Upper lobe of left lung (tissue), 6 donors: ENCODE results near the gene KRTAP4-12. TPM values are rescaled to one million over a fixed set of nuclear protein-coding genes. Genes with fewer than 3 reads are reported as not detected.
"Not testable (repeated sequence)": the region's sequence is repeated elsewhere in the genome, so short reads cannot be mapped to it uniquely, and the experiment has no call there.

Experiments
- ATAC-seq, 2 donors: fragments of 200-7000 bp; cut with Tn5 transposase; one replicate each; pipeline ENCODE4 v1.9.1; 2022; ENCODE audit warnings: mild to moderate bottlenecking in 2 of 2, moderate library complexity in 2 of 2; ENCODE audit not compliant: low FRiP score in 2 of 2
- DNase-seq, 2 donors: peaks; one replicate each; pipeline ENCODE4 v3.0.0-alpha.2; 2019 to 2020
- H3K27ac ChIP-seq, 4 donors: fragments of 200-600 bp; sonication (generic); one replicate each; pipeline ENCODE4 v1.5.1; 2016 to 2019
- H3K27me3 ChIP-seq, 4 donors: fragments of 200-600 bp; sonication (generic); one replicate each; pipeline ENCODE4 v1.5.1; 2017 to 2019
- H3K36me3 ChIP-seq, 4 donors: fragments of 200-600 bp; sonication (generic); one replicate each; pipeline ENCODE4 v1.5.1; 2016 to 2019
- H3K4me1 ChIP-seq, 4 donors: fragments of 200-600 bp; sonication (generic); one replicate each; pipeline ENCODE4 v1.5.1; 2018 to 2019
- H3K4me3 ChIP-seq, 4 donors: fragments of 200-600 bp; sonication (generic); one replicate each; pipeline ENCODE4 v1.5.1; 2017 to 2019; ENCODE audit warnings: mild to moderate bottlenecking in 2 of 4, moderate library complexity in 1 of 4
- H3K9me3 ChIP-seq, 4 donors: fragments of 200-600 bp; sonication (generic); one replicate each; pipeline ENCODE4 v1.5.1; 2018 to 2019
- CTCF ChIP-seq, 6 experiments: fragments of 450-650 bp in 4 of 6; fragments of 200-600 bp in 2 of 6; sonication (generic) in 2 of 6; IDR thresholded peaks; one replicate each; pipeline ENCODE4 v1.5.1; 2016 to 2019; ENCODE audit warnings: antibody characterized with exemption in 6 of 6
- EP300 ChIP-seq, 4 donors: sonication (generic); formaldehyde crosslinking; IDR thresholded peaks; one replicate each; pipeline ENCODE4 v1.5.1; 2017; ENCODE audit warnings: antibody characterized with exemption in 4 of 4, control low read depth in 2 of 4
- POLR2A ChIP-seq, 4 donors: fragments of 450-650 bp; IDR thresholded peaks; one replicate each; pipeline ENCODE4 v1.5.1; 2016 to 2017; ENCODE audit warnings: antibody characterized with exemption in 4 of 4, mild to moderate bottlenecking in 2 of 4
- POLR2AphosphoS5 ChIP-seq, 2 donors: sonication (generic); formaldehyde crosslinking; IDR thresholded peaks; one replicate each; pipeline ENCODE4 v1.5.1; 2017; ENCODE audit warnings: antibody characterized with exemption in 2 of 2
- WGBS, 2 donors: methylation state at CpG; one replicate each; pipeline ENCODE4 v1.1.5; 2017 to 2018; 5-methylcytosine and 5-hydroxymethylcytosine counted together
- total RNA-seq, 6 donors: library from RNA; depleted of rRNA in 4 of 6; stranded (reverse); fragments of >200 nt in 4 of 6; gene quantifications; one replicate each; pipeline versions ENCODE4 v1.1.0 to v1.2.1, GENCODE V29; 2016 to 2021
- donor health status: DM: no; HTN: no; CAD: no; lungs with moderate emphysema.
- donor health status: DM: no; HTN: yes; CAD: no; lungs with severe emphysema.

The KRTAP4-12 gene
- total RNA-seq, 6 donors from 2014 or later = not detected

- Histone ChIP-seq H3K36me3 (no peaks in the 10 kb centered on the region), H3K9me3 (no peaks in the 10 kb centered on the region), H3K4me1 (no peaks in the 10 kb centered on the region), H3K27ac (no peak overlapping the region), H3K4me3 (no peak overlapping the region), H3K27me3 (no peaks in the 10 kb centered on the region)
- WGBS, 2 donors = 79 to 87% methylated on average over 6 of the region's 6 CpGs
- ATAC-seq (no peak), DNase-seq (no peak)
- no peak for TF ChIP-seq EP300 (IDR thresholded peaks at IDR 0.05)
- no peak for TF ChIP-seq POLR2AphosphoS5 (IDR thresholded peaks at IDR 0.05)
- no peak for TF ChIP-seq POLR2A (IDR thresholded peaks at IDR 0.05)
- no peak for TF ChIP-seq CTCF (IDR thresholded peaks at IDR 0.05)
These were observed 25.5 kb downstream of the KRTAP4-12 start for GRCh38 chr17:41098481-41098880.

- Histone ChIP-seq H3K4me1 (no peaks in the 10 kb centered on the region), H3K9me3 (no peaks in the 10 kb centered on the region), H3K36me3 (no peaks in the 10 kb centered on the region), H3K27me3 (no peaks in the 10 kb centered on the region), H3K4me3 (no peak within 1 kb of the TSS), H3K27ac (no peak within 1 kb of the TSS)
- TF ChIP-seq POLR2A (IDR thresholded peaks at IDR 0.05) (no peak), EP300 (IDR thresholded peaks at IDR 0.05) (no peak), CTCF (IDR thresholded peaks at IDR 0.05) (no peak), POLR2AphosphoS5 (IDR thresholded peaks at IDR 0.05) (no peak)
- ATAC-seq (no peak), DNase-seq (no peak)
- WGBS, 2 donors = 77 to 78% methylated on average over 4 of the region's 4 CpGs
These were observed 25.9 kb downstream of the KRTAP4-12 start, which contains the start of gene KRTAP4-8 for GRCh38 chr17:41098042-41098441. Gene KRTAP4-8 (minus strand): TSS chr17:41098142. CDS start chr17:41098084, 58 bp downstream.

GRCh38 chr17:41096055-41096454, 27.9 kb downstream of the KRTAP4-12 start:
- DNase-seq (no peak), ATAC-seq (no peak)

GRCh38 chr17:41088760-41089352, 35.1 kb downstream of the KRTAP4-12 start:
- not testable (repeated sequence) for DNase-seq, H3K4me1 ChIP-seq, H3K27me3 ChIP-seq, H3K27ac ChIP-seq, H3K36me3 ChIP-seq, ATAC-seq, H3K9me3 ChIP-seq, H3K4me3 ChIP-seq
- WGBS, 2 donors = 38 to 50% methylated on average over 4 of the region's 4 CpGs

More at GRCh38 chr17:41096055-41096454, 27.9 kb downstream of the KRTAP4-12 start:
- H3K27ac ChIP-seq = no peak overlapping the region
- H3K9me3 ChIP-seq = no peaks in the 10 kb centered on the region
- TF ChIP-seq EP300 (IDR thresholded peaks at IDR 0.05) (no peak), POLR2AphosphoS5 (IDR thresholded peaks at IDR 0.05) (no peak), POLR2A (IDR thresholded peaks at IDR 0.05) (no peak), CTCF (IDR thresholded peaks at IDR 0.05) (no peak)
- H3K4me1 ChIP-seq = no peaks in the 10 kb centered on the region
- H3K36me3 ChIP-seq = no peaks in the 10 kb centered on the region
- WGBS, 2 donors = 66 to 80% methylated on average over 7 of the region's 7 CpGs
- H3K4me3 ChIP-seq = no peak overlapping the region
- H3K27me3 ChIP-seq = no peaks in the 10 kb centered on the region

GRCh38 chr17:41084100-41084856, 39.7 kb downstream of the KRTAP4-12 start, which contains the start of gene KRTAP4-7:
Gene KRTAP4-7 (plus strand): TSS chr17:41084150. CDS start chr17:41084207, 57 bp downstream.
- not testable (repeated sequence) for H3K36me3 ChIP-seq, H3K27me3 ChIP-seq, H3K9me3 ChIP-seq, H3K4me1 ChIP-seq, ATAC-seq, H3K4me3 ChIP-seq, H3K27ac ChIP-seq
- 76 to 81% methylated on average over 2 to 8 of the region's 14 CpGs for WGBS, 2 donors
- DNase-seq = peak in 1 of 2 donors; percentile 33

- not testable (repeated sequence) for H3K4me3 ChIP-seq, H3K27ac ChIP-seq, H3K36me3 ChIP-seq, DNase-seq, ATAC-seq, H3K4me1 ChIP-seq, H3K27me3 ChIP-seq, H3K9me3 ChIP-seq
- 71 to 74% methylated on average over 2 of the region's 2 CpGs for WGBS, 2 donors
These were observed 40.6 kb downstream of the KRTAP4-12 start for GRCh38 chr17:41083427-41083826.
